ENCODE measurements around the gene DDO. TPM values are rescaled to one million over a fixed set of nuclear protein-coding genes. Genes with fewer than 3 reads are reported as not detected.

DDO gene, protein sequence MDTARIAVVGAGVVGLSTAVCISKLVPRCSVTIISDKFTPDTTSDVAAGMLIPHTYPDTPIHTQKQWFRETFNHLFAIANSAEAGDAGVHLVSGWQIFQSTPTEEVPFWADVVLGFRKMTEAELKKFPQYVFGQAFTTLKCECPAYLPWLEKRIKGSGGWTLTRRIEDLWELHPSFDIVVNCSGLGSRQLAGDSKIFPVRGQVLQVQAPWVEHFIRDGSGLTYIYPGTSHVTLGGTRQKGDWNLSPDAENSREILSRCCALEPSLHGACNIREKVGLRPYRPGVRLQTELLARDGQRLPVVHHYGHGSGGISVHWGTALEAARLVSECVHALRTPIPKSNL
- polyA plus RNA-seq (2013, experiment 1 of 2) = not detected
- not detected for polyA plus RNA-seq (2013, experiment 2 of 2)

- Histone ChIP-seq H4K5ac (ENCODE audit: low read length) (no peak within 1 kb of the TSS), H2BK5ac (ENCODE audit: low read length) (no peak within 1 kb of the TSS), H3K4ac (ENCODE audit: low read depth, low read length) (no peak within 1 kb of the TSS), H3K56ac (ENCODE audit: low read length) (no peak within 1 kb of the TSS), H3K4me3 (ENCODE audit: low read length) (no peak within 1 kb of the TSS), H2BK15ac (replicated peaks; ENCODE audit: low read depth) (no peak within 1 kb of the TSS), H3K23ac (ENCODE audit: low read length) (no peak within 1 kb of the TSS), H2AK5ac (ENCODE audit: low read length) (no peak within 1 kb of the TSS), H3K4me2 (ENCODE audit: low read length) (no peak within 1 kb of the TSS), H3K27me3 (ENCODE audit: insufficient read depth, low read length, poor library complexity) (no peaks in the 10 kb centered on the region), H3K79me2 (ENCODE audit: control insufficient read depth, insufficient read depth, low read length) (no peaks in the 10 kb centered on the region), H2BK120ac (ENCODE audit: low read depth, low read length) (no peak within 1 kb of the TSS), H3K4me1 (ENCODE audit: control insufficient read depth, low read depth, low read length) (no peaks in the 10 kb centered on the region), H3K79me1 (ENCODE audit: low read length) (no peaks in the 10 kb centered on the region), H3K36me3 (ENCODE audit: control insufficient read depth, insufficient read depth, low read length) (no peaks in the 10 kb centered on the region), H3K18ac (ENCODE audit: low read length) (no peak within 1 kb of the TSS), H3K27ac (ENCODE audit: low read depth, low read length) (no peak within 1 kb of the TSS), H3K9ac (ENCODE audit: low read length) (no peak within 1 kb of the TSS), H4K8ac (ENCODE audit: low read depth, low read length) (no peak within 1 kb of the TSS)
- no peak for DNase-seq
- no CpG with 5 or more reads among the region's 12 CpGs for WGBS (ENCODE audit: extremely low coverage, insufficient coverage, low lambda C conversion rate)
Measured at GRCh38 chr6:110415086-110415916, at the start of gene DDO. Gene DDO, minus strand, starts transcription at chr6:110415575. Its CDS starts 2,113 bp downstream, at chr6:110413462.

GRCh38 chr6:110462884-110463481, 47.6 kb upstream of the DDO start:
- Histone ChIP-seq H3K9ac (ENCODE audit: low read length) (no peak overlapping the region), H3K4ac (ENCODE audit: low read depth, low read length) (no peak overlapping the region), H3K27ac (ENCODE audit: low read depth, low read length) (no peak overlapping the region), H3K4me1 (ENCODE audit: control insufficient read depth, low read depth, low read length) (no peaks in the 10 kb centered on the region), H2AK5ac (ENCODE audit: low read length) (no peak overlapping the region), H2BK5ac (ENCODE audit: low read length) (no peak overlapping the region), H4K8ac (ENCODE audit: low read depth, low read length) (no peak overlapping the region), H3K4me3 (ENCODE audit: low read length) (no peak overlapping the region), H3K79me1 (ENCODE audit: low read length) (no peaks in the 10 kb centered on the region), H3K36me3 (ENCODE audit: control insufficient read depth, insufficient read depth, low read length) (no peaks in the 10 kb centered on the region), H3K79me2 (ENCODE audit: control insufficient read depth, insufficient read depth, low read length) (no peaks in the 10 kb centered on the region), H2BK15ac (replicated peaks; ENCODE audit: low read depth) (no peak overlapping the region), H3K18ac (ENCODE audit: low read length) (no peak overlapping the region), H3K4me2 (ENCODE audit: low read length) (no peak overlapping the region), H3K27me3 (ENCODE audit: insufficient read depth, low read length, poor library complexity) (no peaks in the 10 kb centered on the region), H3K56ac (ENCODE audit: low read length) (no peak overlapping the region), H4K5ac (ENCODE audit: low read length) (no peak overlapping the region), H2BK120ac (ENCODE audit: low read depth, low read length) (no peak overlapping the region), H3K23ac (ENCODE audit: low read length) (no peak overlapping the region)
- no peak for DNase-seq
- no CpG with 5 or more reads among the region's 2 CpGs for WGBS (ENCODE audit: extremely low coverage, insufficient coverage, low lambda C conversion rate)

- no peak overlapping the region for H3K4me2 ChIP-seq (ENCODE audit: low read length)
- no CpG with 5 or more reads among the region's 1 CpG for WGBS (ENCODE audit: extremely low coverage, insufficient coverage, low lambda C conversion rate)
- H3K18ac ChIP-seq (ENCODE audit: low read length) = no peak overlapping the region
- H2BK120ac ChIP-seq (ENCODE audit: low read depth, low read length) = no peak overlapping the region
- no peak overlapping the region for H3K4me3 ChIP-seq (ENCODE audit: low read length)
- no peak overlapping the region for H3K9ac ChIP-seq (ENCODE audit: low read length)
- no peak overlapping the region for H2BK15ac ChIP-seq (replicated peaks; ENCODE audit: low read depth)
- H3K27ac ChIP-seq (ENCODE audit: low read depth, low read length) = no peak overlapping the region
- H2BK5ac ChIP-seq (ENCODE audit: low read length) = no peak overlapping the region
- no peak overlapping the region for H4K8ac ChIP-seq (ENCODE audit: low read depth, low read length)
- no peak for DNase-seq
- H3K79me2 ChIP-seq (ENCODE audit: control insufficient read depth, insufficient read depth, low read length) = no peaks in the 10 kb centered on the region
- H4K5ac ChIP-seq (ENCODE audit: low read length) = no peak overlapping the region
- H3K36me3 ChIP-seq (ENCODE audit: control insufficient read depth, insufficient read depth, low read length) = no peaks in the 10 kb centered on the region
- no peaks in the 10 kb centered on the region for H3K4me1 ChIP-seq (ENCODE audit: control insufficient read depth, low read depth, low read length)
- H3K4ac ChIP-seq (ENCODE audit: low read depth, low read length) = no peak overlapping the region
- no peak overlapping the region for H3K23ac ChIP-seq (ENCODE audit: low read length)
- H3K79me1 ChIP-seq (ENCODE audit: low read length) = no peaks in the 10 kb centered on the region
- H3K27me3 ChIP-seq (ENCODE audit: insufficient read depth, low read length, poor library complexity) = no peaks in the 10 kb centered on the region
- H3K56ac ChIP-seq (ENCODE audit: low read length) = no peak overlapping the region
- H2AK5ac ChIP-seq (ENCODE audit: low read length) = no peak overlapping the region
Measured at GRCh38 chr6:110461376-110461775, 46.0 kb upstream of the DDO start.

- whole genome bisulfite sequencing (ENCODE audit: extremely low coverage, insufficient coverage, low lambda C conversion rate) = no CpG with 5 or more reads among the region's 2 CpGs
- Histone ChIP-seq H3K23ac (ENCODE audit: low read length) (no peak overlapping the region), H3K79me2 (ENCODE audit: control insufficient read depth, insufficient read depth, low read length) (no peaks in the 10 kb centered on the region)
Measured at GRCh38 chr6:110459137-110459536, 43.8 kb upstream of the DDO start.

GRCh38 chr6:110458476-110458875, 43.1 kb upstream of the DDO start:
- Histone ChIP-seq H3K23ac (ENCODE audit: low read length) (no peak overlapping the region), H3K4ac (ENCODE audit: low read depth, low read length) (no peak overlapping the region), H4K8ac (ENCODE audit: low read depth, low read length) (no peak overlapping the region), H4K5ac (ENCODE audit: low read length) (no peak overlapping the region), H2BK120ac (ENCODE audit: low read depth, low read length) (no peak overlapping the region), H3K4me1 (ENCODE audit: control insufficient read depth, low read depth, low read length) (no peaks in the 10 kb centered on the region), H3K27me3 (ENCODE audit: insufficient read depth, low read length, poor library complexity) (no peaks in the 10 kb centered on the region), H3K27ac (ENCODE audit: low read depth, low read length) (no peak overlapping the region), H3K9ac (ENCODE audit: low read length) (no peak overlapping the region), H2BK5ac (ENCODE audit: low read length) (no peak overlapping the region), H3K4me3 (ENCODE audit: low read length) (no peak overlapping the region), H3K79me2 (ENCODE audit: control insufficient read depth, insufficient read depth, low read length) (no peaks in the 10 kb centered on the region), H3K4me2 (ENCODE audit: low read length) (no peak overlapping the region), H3K18ac (ENCODE audit: low read length) (no peak overlapping the region), H3K56ac (ENCODE audit: low read length) (no peak overlapping the region), H3K36me3 (ENCODE audit: control insufficient read depth, insufficient read depth, low read length) (no peaks in the 10 kb centered on the region), H2BK15ac (replicated peaks; ENCODE audit: low read depth) (no peak overlapping the region), H3K79me1 (ENCODE audit: low read length) (no peaks in the 10 kb centered on the region), H2AK5ac (ENCODE audit: low read length) (no peak overlapping the region)
- no CpG with 5 or more reads among the region's 1 CpG for WGBS (ENCODE audit: extremely low coverage, insufficient coverage, low lambda C conversion rate)
- no peak for DNase-seq

More at GRCh38 chr6:110459137-110459536, 43.8 kb upstream of the DDO start:
- Histone ChIP-seq H2BK120ac (ENCODE audit: low read depth, low read length) (no peak overlapping the region), H3K18ac (ENCODE audit: low read length) (no peak overlapping the region), H3K4me1 (ENCODE audit: control insufficient read depth, low read depth, low read length) (no peaks in the 10 kb centered on the region), H4K5ac (ENCODE audit: low read length) (no peak overlapping the region), H2BK15ac (replicated peaks; ENCODE audit: low read depth) (no peak overlapping the region), H2AK5ac (ENCODE audit: low read length) (no peak overlapping the region), H3K27ac (ENCODE audit: low read depth, low read length) (no peak overlapping the region), H4K8ac (ENCODE audit: low read depth, low read length) (no peak overlapping the region), H3K4me2 (ENCODE audit: low read length) (no peak overlapping the region), H3K4me3 (ENCODE audit: low read length) (no peak overlapping the region), H3K36me3 (ENCODE audit: control insufficient read depth, insufficient read depth, low read length) (no peaks in the 10 kb centered on the region), H2BK5ac (ENCODE audit: low read length) (no peak overlapping the region), H3K56ac (ENCODE audit: low read length) (no peak overlapping the region), H3K79me1 (ENCODE audit: low read length) (no peaks in the 10 kb centered on the region), H3K9ac (ENCODE audit: low read length) (no peak overlapping the region), H3K27me3 (ENCODE audit: insufficient read depth, low read length, poor library complexity) (no peaks in the 10 kb centered on the region), H3K4ac (ENCODE audit: low read depth, low read length) (no peak overlapping the region)
- no peak for DNase-seq

All from mesendoderm (in vitro differentiated cells).